GM23248 (cell line): ENCODE results near the gene EIF3D.

Source experiments
- EZH2 ChIP-seq: fragments of 200-600 bp; sonication (generic); IDR thresholded peaks from 2 replicates; pipeline ENCODE4 v1.6.1; 2018; ENCODE audit warnings: antibody characterized with exemption, mild to moderate bottlenecking; ENCODE audit not compliant: insufficient read depth, poor library complexity, severe bottlenecking
- EZH2phosphoT487 ChIP-seq: fragments of 200-600 bp; sonication (generic); IDR thresholded peaks from 2 replicates; pipeline ENCODE4 v1.6.1; 2018; ENCODE audit warnings: antibody characterized with exemption, moderate library complexity, mild to moderate bottlenecking, low read depth; ENCODE audit not compliant: insufficient read depth

DNA sequence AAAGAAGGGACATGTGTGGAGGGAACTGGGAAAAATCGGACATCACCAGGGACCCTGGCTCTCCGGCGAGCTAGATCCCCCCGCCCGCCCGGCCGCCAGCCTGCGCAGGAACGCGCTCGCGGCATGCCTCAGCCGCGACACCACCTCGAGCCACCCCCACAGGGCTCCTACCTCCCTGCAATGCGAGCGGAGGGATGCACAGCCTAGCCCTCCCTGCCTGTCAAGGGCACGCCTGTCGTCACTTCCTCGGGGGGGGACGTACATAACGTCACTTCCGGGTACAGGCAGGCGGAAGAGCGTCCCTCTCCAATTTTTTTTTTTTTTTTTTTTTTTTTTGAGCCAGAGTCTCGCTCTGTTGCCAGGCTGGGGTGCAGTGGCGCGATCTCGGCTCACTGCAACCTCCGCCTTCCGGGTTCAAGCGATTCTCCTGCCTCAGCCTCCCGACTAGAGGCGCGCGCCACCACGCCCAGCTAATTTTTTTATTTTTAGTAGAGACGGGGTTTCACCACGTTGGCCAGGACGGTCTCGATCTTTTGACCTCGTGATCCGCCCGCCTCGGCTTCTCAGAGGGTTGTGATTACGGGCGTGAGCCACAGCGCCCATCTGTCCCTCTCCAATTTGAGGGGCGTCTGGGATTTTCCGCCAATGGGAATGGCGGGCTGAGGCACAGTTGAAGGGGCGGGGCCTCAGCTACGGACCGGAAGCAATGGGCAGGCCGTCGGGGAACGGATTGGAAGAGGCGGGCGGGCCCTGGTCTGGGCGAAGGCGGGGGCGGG lies 47.4 kb downstream of the EIF3D start, which contains the start of gene TXN2:
- no peak for TF ChIP-seq EZH2
- no peak for TF ChIP-seq EZH2phosphoT487
